GM21390 (cell line): ENCODE measurements around the gene GRB10.
"Not testable (repeated sequence)": the region's sequence is repeated elsewhere in the genome, so short reads cannot be mapped to it uniquely, and the experiment has no call there.

ENCODE experiments used
- ATAC-seq: cut with Tn5 transposase; IDR thresholded peaks from one replicate; pipeline ENCODE4 v1.9.1; 2021; ENCODE audit not compliant: unreplicated experiment

GRB10 gene

DNA sequence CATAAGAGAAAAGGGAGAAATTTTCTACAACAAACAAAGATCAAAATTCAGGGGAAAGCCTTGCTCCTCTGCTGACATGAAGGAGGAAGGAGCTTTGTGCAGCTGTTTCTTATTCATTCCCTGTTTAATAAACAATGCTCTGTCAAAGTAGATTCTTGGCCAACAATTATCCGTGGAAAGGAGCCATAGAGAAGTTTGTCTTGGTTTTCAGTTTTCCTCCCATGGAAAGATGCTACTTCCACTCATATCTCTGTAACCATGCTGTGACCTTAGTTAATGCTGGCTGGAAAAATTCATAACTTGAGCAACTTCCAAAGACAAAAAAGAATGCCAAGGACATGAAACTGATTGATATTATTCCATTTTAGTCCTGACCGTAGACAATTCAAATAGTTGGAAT, 225.6 kb downstream of the GRB10 start:
- no peak for ATAC-seq

DNA sequence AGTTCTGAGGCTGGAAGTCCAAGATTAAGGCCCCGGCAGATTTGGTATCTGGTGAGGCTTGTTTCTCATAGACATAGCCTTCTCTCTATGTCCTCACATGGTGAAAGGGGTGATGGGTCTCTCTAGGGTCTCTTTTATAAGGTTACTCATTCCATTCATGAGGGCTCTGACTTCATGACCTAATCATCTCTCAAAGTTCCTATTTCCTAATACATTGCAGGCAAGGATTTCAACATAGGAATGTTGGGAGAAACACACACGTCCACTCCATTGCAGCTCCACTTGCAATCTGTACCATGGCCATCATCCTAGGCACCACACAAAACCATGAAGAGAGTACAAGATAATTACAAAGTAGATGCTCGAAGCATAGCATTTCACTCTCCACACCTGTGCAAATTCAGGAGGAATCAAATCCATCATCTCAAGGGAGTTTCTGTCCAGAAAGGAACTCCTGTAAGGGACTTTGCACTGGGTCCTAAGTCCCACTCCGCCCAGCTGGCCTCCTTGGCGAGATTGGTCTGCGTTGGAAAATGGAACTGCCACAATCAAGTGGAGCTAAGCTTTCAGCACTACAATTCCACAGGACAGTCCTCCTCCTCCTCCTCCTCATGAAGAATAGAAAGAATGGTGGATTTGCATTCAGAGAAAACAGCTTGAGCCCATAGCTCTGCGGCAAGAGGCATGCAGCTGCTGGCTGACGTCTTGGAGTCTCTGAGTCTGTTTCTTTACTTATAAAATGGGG, 226.3 kb downstream of the GRB10 start:
- no peak for ATAC-seq

DNA sequence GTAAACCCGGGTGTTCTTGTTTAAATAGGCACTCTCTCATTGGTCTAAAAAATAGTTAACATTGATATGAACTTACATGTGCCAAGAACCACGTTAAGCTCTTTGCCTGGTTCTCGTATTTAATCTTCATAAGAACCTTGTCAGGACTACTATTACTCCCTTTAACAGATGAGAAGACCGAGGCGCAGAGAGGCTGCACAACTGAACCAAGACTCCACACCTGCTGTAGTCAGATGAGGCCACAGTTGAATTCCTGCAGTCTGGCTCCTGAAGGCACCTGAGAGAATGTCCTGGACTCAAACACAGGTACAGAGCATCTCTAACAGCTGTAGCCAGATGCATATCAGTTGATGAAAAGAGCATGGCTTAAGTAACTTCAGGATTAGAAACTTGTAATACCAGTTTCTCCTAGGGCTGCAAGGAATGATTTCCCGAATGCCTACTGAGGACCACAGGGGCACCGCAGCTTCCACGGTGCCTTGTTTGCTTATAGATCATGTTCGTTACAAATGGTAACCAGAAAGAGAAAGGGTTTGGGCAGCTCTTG, 227.0 kb downstream of the GRB10 start:
- ATAC-seq, result no peak

DNA sequence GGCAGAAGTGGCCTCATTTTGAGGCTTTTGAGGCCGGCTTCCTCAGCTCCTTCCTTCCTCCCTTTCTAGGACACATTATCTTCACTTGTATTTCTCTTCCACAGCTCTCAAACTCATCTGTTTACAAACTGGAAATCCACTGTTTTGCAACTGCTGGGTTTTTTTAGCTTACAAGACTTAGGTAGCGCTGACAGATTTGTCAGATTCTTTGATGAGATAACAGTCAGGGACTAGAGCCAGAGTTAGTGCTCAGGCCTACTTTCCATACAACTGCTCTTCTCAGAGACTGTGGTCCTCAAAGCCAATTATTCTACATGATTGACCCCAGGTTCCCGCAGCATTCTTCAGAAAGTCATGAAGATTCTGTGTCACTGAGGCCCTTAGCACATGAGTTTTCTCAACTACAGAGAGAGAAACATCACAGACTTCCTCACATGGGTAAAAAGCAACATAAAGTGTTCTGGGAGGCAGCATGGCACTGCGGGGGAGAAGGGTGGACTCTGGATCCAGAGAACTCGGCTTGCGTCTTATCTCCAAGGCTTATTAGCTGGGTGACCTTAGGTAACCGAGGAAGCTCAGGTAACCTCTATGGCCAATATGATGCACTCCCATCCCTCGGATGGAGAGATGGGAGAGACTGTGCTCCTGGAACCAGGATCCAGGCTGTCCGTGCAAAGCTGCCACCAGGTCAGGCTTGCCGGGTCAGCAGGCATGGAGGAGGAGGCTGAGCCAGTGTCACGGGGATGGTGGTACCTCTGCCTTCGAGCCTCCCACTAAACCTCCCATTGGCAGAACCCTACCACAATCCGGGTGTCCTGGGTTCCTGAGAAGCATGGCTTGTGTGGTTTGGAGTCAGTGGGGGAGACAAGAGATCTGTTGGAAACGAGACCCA, 228.0 kb downstream of the GRB10 start:
- no peak for ATAC-seq

GRCh38 chr7:50553973-50554372, 228.7 kb downstream of the GRB10 start:
- no peak for ATAC-seq

- no peak for ATAC-seq
Measured at GRCh38 chr7:50552921-50553320, 229.8 kb downstream of the GRB10 start.

DNA sequence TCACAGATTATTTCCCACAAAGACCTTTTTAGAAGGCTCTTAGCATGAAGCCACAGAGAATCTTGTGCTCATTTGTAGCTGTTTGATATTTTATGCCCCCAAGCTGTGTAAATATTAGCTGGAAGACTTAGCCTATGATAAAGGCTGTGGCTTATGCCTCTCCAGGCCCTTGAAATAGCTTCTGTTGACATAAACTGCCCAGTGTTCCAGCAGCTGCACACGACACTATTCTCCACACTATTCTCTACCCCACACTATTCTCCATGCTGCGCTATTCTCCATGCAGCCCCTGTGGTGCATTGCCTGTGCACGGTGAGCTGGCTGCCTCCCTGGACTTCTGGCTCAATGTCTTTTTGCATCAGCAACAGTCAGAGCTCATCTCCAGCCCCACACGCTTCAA, 230.6 kb downstream of the GRB10 start:
- no peak for ATAC-seq

DNA sequence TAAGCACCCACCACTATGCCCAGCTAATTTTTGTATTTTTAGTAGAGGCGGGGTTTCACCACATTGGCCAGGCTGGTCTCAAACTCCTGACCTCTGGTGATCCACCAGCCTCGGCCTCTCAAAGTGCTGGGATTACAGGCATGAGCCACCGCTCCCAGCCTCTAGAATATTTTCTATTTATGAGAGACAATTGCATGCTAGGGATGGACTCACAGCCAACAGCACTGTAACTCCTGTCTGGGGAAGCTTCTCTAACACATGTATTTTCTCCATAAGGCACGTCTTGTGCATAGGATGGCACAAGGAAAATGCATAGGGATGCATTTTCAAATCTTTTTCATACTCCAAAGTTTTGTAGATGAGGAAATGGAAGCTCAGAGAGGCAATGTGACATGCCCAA, 237.1 kb downstream of the GRB10 start:
- ATAC-seq, result not testable (repeated sequence)

DNA sequence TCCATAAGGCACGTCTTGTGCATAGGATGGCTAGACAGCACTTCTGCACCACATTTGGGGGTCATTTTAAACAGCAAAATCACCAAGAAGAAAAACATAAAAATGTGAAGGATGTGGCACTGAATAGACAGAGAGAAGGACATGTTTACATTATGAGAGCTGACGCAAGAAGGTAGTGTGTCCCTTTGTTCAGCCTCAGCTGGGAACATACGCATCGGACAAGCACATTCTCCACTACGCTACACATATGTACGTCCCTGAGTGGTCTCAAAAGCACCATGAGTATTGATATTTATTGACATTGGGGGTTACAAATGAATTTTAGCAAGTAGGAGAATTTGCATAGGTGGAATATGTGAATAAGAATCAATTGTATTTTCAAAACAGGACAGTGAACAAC, 237.7 kb downstream of the GRB10 start:
- ATAC-seq, result no peak

DNA sequence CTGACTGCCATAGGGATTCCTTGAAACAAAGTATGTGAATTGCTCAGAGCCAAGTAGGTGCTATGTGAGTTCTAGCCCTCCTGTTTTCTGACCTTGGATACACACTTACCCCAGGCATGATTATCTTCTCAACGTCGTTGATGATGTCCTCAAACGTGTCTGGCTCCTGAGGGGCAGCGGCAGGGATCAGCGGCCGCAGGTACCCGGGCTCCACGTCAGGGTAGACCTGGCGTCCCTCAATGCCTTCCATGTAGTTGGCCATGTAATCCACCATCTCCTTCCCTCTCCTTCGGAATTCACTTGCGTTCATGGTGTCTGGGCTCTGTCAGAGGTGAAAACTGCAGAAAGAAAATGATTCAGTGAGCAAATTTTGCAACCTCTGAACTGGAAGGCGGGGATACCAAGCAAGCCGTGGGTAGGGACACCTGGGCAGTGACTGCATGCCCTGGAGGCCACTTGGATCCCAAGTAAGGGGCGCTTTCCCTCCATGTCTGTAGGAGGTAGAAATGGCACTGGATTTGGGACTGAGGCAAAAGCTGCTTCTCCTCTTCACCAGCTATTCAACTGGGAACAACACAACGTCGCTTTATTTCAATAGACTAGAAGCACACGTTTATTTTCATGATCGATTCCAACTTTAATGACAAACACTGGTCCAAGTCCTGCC, 238.8 kb downstream of the GRB10 start:
- no peak for ATAC-seq

GRCh38 chr7:50542132-50542531, 240.6 kb downstream of the GRB10 start:
- ATAC-seq, result no peak

DNA sequence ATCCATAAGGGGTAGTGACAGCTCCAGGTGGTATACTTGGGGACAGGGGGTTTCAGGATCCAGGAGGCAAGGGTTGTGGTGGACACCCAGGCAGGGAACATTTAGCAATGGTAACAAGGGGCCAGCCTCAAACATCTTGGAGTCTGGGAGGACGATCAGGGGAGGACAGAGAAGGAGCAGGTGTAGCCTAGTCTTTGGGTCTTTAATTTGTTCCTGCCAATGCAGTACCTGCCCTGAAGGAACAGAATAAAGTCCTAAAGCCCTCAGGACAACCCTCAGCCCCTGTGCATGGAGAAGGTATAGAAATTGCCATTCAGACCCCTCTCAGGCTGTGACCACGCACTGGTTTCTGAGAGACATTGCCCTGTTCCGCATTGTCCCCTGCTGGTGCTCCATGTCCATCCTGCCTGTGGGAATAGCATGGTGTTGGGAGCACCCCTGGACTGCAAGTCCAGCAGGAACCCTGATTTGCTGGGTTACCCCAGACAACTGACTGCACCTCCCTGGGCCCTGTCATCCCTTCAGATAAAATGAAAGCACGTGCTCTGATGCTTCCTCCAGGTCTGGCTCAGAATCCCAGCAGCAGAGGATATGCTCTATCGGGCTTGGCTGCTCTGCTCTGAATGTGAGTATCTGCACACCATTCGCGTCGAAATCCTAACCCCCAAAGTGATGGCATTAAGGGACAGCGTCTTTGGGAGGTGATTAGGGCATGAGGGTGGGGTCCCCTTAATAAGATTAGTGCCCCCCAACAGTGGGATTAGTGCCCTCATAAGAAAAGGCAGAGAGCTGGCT, 241.7 kb downstream of the GRB10 start:
- no peak for ATAC-seq
